GM19455 (cell line): ENCODE results near the gene ZNF75A.

Experiments used
- ATAC-seq: cut with Tn5 transposase; IDR thresholded peaks from one replicate; pipeline ENCODE4 v1.9.1; 2021; ENCODE audit not compliant: unreplicated experiment

ZNF75A gene

DNA sequence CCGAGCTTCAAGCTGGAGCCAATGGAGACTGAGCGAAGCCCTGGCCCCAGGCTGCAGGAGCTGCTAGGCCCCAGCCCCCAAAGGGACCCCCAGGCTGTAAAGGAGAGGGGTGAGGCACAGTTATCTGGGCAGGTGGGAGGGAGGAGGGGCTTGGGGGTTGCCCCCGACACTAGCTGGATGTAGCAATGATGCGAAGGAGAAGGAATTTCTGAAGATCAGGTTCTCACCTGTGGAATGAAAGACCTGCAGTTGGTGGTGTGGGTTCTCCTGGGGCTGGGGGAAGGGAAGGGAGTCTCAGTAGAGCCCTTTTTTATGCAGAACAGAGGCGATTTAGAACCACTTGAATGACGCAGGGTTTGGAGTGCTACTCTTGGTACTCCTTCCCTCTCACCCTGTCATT lies 20.2 kb upstream of the ZNF75A start:
- no peak for ATAC-seq

DNA sequence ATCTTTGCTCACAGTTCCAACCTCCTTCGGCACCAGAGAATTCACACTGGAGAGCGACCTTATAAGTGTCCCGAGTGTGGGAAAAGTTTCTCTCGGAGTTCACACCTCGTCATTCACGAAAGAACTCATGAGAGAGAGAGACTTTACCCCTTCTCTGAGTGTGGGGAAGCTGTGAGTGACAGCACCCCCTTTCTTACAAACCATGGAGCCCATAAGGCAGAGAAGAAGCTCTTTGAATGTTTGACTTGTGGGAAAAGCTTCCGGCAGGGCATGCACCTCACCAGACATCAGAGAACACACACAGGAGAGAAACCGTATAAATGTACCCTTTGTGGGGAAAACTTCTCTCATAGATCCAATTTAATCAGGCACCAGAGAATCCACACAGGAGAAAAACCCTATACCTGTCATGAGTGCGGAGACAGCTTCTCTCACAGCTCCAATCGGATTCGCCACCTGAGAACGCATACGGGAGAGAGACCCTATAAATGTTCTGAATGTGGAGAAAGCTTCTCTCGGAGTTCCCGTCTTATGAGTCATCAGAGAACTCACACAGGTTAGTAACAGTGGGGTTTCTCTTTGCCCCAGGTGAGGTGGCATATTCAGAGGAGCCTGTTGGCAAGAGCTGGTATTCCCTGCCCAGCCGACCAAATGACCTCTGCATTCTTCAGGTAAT lies 15.2 kb upstream of the ZNF75A start:
- ATAC-seq: no peak

DNA sequence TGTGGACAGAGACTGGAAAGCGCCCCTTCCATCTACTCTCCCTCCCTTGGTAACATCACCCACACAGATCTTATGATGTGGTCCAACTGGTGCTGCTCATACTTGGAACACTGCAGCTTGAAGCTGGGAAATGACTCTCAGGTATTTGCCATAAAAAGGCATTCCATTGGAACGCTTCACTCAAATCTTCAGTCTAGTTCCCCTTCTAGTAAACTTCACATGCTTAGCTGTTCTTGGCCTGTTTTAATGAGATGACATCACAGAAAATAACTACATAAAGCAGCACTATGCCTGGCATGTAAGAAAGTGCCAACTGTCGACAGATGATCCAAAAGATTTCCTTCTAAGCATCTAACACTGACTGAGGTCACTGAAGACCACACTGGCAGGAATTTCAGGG lies 12.7 kb upstream of the ZNF75A start:
- no peak for ATAC-seq

DNA sequence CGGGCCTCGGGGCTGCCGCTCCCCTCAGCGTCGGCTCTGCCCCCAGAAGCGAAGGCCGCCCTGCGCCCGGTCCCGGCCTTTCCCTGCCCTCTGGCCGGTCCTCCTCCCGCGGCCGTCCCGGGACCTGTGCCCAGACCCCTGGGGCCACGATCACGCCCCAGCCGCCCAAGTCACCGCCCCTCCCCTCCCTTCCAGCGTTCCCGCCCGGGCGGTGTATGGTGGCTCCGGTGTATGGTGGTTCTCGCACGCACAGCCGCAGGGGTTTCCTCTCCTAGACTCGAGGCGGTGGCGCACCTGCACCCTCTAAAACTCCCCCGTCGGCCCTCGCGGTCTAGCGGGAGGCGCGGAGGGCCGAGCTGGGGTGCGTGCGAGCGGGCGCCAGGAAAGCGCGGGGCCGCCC lies 10.1 kb upstream of the ZNF75A start:
- ATAC-seq: no peak

DNA sequence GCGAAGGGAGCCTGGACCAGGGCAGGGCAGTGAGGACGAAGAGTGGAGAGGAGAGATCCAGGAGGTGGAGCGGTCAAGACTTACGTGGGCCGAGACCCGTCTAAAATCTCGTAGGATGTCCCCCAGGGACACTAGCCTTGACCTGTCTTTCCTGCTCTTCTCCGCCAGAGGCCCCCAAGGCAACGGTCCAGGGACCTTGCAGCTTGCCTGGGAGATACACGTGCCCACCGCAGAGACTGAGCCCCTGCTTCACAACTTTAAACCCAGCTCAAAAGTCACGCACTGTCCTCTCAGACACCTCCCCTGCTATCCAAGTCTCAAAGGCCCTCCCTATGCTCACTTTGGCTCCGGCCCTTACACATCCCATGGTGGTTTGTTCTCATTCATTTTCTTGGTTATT lies 9.5 kb upstream of the ZNF75A start:
- ATAC-seq: no peak

DNA sequence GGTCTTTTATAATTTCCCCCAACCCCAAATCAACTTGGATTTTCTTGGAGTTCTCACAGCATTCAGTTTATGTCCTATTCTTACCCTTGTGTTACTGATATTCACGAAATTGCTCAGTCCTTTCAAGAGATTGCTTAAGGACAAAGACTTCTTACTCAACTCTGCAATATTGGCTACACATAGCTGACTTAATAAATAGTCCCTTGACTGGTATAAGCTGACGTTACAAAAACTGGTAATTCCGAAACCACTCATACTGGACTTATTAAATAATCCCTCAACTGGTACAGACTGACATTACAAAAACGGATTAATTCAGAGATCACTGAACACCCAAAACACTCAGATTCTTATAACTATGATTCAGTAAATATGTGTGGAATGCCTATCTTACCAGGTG lies 927 bp upstream of the ZNF75A start:
- ATAC-seq: no peak

DNA sequence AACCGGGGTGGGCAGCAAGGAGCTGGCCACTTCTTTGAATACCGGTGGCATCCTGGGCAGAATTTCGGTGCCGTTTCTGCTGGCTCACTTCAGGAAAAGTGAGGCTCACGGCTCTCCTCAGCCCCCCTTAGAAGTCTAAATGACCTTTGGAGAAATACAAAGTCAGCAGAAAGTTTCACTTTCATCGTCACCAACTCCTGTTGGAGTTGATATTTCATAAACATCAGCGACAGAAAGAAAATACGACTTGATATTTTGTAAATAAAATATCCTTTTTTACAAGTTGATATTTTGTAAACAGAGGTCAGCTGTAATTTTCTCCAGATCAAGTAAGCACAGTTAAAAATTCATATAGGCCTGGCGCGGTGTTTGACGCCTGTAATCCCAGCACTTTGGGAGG lies 781 bp downstream of the ZNF75A start:
- ATAC-seq: no peak

DNA sequence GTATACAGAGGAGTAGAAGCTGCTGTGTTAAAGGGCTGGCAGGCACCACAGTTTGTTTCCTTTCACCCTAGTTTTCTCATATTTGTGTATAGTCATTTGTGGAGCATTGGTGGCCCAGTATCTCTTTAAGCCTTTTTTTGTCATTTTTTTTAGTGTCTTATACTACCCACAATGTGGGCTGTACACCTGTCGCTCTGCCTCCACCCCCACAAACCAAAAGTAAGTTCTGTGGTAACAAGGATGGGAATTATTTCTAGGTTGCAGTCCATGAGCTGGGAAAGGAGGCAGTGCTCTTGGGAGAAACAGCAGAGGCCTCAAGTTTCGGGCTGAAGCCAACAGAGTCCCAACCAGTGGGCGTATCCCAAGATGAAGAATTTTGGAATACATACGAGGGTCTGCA lies 6.2 kb downstream of the ZNF75A start:
- ATAC-seq: no peak

DNA sequence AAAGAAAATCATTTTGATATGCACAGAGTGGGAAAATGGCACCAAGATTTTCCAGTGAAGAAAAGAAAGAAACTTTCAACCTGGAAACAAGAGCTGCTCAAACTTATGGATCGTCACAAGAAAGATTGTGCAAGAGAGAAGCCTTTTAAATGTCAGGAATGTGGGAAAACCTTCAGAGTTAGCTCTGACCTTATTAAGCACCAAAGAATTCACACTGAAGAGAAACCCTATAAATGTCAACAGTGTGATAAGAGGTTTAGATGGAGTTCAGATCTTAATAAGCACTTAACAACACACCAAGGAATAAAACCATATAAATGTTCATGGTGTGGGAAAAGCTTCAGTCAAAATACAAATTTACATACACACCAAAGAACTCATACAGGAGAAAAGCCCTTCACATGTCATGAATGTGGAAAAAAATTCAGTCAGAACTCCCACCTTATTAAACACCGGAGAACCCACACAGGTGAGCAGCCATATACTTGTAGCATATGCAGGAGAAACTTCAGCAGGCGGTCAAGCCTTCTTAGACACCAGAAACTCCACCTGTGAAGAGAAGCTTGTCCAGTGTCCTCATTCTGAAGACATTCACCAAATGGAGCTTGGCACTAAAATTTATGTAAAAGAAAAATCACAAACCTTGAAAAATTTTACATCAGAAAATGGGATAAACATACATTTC lies 12.2 kb downstream of the ZNF75A start:
- ATAC-seq: no peak

DNA sequence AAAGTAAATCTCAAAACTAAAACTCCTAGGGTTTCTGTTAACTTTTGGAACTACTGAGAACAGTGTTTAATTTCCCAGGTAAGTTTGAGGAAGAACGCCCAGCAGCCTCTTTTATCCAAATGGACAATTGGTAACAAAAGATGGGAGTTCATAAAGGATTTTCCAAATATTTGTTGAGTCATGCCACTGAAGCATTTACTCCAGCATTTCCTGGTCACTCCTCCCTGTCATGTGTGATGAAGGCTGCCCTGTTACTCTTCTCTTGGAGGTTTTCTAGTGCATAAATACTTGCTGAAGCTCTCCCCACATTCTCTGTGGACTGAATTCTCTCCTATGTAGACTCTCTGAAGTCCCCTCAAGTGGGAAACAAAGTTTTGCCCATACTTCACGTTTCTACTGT lies 16.5 kb downstream of the ZNF75A start:
- no peak for ATAC-seq

DNA sequence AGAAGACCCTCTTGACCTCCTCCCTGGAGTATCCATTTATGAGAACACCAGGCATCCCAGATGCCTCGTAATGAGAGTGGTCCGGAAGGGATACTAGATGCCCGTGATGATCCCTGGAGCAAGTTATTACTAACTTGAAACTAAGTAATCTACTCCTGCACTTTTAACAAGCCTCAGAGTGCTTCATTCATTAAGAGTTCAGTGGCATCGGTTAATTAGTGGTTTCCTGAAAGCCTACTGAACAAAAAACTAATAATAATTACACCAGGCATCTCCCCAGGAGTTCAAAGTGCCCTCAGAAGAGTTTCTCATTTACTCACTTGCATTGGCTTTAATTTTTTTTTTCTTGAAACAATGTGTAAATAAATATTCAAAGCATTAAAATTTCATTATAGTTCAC lies 22.2 kb downstream of the ZNF75A start:
- ATAC-seq: no peak

DNA sequence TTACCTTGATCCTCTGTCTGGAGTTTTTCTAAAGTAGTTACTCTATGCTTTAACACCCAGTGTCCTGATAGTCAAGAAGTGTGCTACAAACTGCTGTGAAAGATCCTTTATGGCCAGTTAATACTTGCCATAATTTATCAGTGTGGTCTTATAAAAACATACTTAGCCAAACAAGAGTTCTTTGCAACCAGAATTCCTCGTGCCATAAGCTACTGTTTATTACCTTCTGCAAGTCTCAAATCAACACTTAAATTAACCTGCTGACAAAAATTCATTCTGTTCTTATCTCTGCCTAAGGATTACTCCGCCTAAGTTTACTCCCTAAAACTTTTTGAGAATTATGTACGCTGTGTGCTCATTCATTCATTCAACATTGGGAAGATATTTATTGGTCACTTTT lies 22.8 kb downstream of the ZNF75A start:
- no peak for ATAC-seq

DNA sequence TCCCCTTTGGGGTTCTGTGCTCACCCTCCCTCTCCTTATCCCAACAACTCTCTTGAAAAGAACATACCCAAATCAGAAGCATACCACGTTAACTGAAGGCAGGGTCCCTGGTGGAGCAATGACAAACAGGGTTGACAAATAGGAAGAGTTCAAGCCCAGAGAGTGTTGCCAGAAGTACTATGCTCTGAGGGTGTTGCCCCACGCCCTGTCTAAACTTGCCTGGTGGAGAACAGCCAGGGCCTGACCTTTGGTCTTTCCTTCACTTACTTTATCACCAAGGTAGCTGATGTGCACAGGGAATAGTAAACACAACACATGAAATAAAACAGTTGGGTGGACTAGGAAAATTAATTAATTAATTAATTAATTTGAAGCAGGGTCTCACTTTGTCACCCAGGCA lies 23.3 kb downstream of the ZNF75A start:
- ATAC-seq: no peak

DNA sequence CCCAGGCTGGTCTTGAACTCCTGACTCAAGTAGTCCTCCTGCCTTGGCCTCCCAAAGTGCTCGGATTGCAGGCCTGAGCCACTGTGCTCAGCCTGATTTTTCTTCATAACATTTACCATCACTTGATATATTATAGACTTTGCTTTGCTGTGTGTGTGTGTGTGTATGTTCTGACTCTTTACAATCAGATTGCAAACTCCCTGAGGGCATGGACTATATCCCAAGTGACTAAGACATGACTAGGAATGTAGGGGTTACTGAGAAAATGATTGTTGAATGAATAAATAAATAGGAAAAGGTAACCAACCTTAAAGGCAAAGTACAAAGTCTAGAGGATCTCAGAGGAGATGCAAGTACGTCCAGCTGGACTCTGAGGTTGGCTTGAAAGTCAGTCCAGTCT lies 40.7 kb downstream of the ZNF75A start:
- no peak for ATAC-seq

DNA sequence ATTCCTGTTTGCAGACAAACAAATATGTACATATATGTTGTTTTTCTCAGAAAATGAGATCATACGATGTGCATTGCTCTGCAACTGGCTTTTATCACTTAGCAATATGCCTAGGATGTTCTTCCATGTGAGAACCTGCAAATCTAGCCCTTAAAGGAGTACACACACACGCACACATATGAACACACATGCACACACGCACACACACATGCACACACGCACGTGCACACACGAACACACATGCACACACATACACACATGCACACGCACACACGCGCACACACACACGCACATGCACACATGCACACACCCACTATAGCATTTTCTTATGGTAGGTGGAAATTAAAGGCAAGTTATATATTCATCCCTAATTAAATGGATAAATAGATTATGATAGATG lies 42.3 kb downstream of the ZNF75A start:
- no peak for ATAC-seq

DNA sequence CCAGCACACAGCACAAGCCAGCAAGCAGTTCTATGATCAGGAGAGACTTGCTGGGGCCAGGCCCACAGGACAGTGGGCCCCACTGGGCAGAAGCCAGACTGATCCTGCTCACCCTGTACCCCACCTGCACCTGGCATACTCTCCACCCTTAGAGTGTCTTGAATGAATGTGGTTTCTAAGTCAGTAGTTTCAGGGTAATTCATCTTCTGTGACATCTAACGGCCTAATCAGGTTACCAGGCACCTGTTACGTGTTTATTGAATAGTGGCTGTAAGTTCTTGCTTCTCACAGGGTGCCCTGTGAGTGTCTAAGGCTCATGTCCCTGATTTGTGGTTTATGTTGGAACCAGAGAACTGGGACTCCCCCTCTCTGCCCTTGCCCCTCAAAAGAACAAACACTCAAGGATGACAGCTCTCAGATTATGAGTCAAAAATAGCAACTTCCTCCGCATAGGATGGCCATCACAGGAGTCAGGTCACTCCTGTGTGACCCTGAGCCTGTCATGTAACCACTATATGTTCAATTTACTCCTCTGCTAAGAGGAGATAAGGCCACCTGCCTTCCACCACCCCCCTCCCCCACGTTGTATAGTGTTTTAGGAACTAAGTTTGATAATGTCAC lies 43.4 kb downstream of the ZNF75A start:
- no peak for ATAC-seq

DNA sequence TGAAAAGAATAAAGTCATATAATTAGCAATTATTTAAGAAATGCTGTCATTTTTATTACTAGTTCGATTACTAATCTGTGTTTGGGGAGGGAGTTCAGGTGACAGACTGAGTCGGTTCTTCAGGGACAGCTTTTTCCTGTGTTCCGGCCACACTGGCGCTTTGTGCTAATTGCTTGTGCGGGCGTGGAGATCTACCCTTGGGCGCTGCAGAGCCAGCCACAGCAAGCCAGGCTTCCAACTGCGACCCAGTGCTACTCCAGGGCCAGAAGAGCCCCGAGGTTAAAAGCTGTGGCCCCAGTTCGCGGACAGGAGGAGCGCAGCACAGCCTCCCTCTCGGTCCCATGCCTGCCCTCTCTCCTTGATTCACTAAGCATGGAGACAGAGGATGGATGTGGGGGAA lies 43.9 kb downstream of the ZNF75A start:
- no peak for ATAC-seq

DNA sequence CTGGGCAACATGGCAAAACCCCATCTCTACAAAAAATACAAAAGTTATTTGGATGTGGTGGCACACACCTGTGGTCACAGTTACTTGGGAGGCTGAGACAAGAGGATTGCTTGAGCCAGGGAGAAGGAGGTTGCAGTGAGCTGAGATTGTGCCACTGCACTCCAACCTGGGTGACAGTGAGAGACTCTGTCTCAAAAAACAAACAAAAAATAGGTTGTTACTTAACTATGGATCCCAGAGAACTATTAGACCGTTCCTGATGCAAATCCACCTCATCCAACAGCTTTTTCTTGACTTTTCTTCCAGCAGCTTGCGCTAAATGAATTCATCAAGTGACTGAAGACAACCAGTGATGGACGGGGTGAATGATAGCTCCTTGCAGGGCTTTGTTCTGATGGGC lies 50.3 kb downstream of the ZNF75A start, which contains the start of gene OR2C1:
Gene OR2C1 (plus strand): TSS at position 301 of the 400 bp plus-strand sequence. CDS start 52 bp downstream, at position 353.
- no peak for ATAC-seq

DNA sequence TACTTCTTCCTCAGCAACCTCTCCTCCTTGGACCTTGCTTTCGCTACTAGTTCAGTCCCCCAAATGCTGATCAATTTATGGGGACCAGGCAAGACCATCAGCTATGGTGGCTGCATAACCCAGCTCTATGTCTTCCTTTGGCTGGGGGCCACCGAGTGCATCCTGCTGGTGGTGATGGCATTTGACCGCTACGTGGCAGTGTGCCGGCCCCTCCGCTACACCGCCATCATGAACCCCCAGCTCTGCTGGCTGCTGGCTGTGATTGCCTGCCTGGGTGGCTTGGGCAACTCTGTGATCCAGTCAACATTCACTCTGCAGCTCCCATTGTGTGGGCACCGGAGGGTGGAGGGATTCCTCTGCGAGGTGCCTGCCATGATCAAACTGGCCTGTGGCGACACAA lies 50.8 kb downstream of the ZNF75A start:
- no peak for ATAC-seq

DNA sequence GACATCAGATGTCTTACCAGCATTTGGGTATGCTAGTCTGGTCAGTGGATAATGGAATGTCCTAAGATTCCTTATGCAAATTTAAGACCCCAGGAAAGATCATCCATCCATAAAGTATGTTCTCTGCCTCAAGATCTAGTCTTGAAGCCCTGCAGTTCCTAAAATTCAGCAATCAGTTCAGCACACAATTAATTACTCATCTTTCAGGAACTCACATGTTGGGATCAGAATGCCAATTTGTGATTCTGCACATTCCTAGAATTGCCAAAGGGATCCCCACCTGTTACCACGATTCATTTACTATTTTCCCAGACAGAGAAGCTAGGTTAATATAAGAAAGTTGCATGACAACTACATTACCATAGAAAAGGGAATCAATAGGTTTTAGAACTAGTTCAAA lies 53.6 kb downstream of the ZNF75A start:
- ATAC-seq: no peak

DNA sequence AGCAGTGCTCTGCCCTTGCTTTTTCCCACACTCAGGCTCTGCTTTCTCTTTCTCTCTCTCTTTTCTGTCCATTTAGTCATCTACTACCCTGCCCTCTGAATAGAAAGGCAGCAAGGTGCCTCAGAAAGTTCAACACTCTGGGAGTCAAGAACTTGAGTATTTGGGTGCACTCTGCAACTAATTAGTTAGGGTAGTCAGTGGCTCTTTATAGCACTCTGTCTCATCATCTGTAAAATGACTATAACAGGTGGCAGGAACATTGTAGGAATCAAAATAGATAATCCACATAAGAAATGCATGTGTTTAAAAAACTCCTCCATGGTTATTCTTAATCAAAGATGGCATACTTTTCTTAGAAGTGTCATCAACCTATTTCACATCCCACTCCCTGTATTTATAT lies 57.6 kb downstream of the ZNF75A start:
- no peak for ATAC-seq

DNA sequence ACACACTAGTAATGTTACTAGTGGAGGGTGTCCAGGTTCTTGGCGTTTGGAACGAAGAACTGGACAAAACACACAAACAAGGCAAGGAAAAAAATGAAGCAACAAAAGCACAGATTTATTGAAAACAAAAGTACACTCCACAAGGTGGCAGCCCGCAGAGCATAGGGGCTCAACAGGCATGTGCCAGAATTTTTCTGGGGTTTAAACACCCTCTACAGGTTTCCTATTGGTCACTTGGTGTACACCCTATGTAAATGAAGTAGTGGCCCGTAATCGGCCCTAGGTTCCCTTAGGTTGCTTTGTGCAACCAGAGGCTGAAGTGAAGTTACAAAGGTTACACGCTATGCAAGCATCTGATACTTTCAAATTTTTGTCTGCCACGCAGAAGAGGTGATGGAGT lies 58.5 kb downstream of the ZNF75A start:
- ATAC-seq: no peak
